Stimulated activated CD8-positive, alpha-beta memory T cell treated with anti-CD3 and anti-CD28 coated beads, Interleukin-4, amount 100 ng/mL, for 4 hours (primary cell): ENCODE measurements around the gene ANKFN1.

Experiments
- DNase-seq, 2 donors: peaks; one replicate each; pipeline ENCODE4 v3.0.0-alpha.2; 2020; ENCODE audit warnings: low read depth in 2 of 2, low spot score in 1 of 2

The ANKFN1 gene

DNA sequence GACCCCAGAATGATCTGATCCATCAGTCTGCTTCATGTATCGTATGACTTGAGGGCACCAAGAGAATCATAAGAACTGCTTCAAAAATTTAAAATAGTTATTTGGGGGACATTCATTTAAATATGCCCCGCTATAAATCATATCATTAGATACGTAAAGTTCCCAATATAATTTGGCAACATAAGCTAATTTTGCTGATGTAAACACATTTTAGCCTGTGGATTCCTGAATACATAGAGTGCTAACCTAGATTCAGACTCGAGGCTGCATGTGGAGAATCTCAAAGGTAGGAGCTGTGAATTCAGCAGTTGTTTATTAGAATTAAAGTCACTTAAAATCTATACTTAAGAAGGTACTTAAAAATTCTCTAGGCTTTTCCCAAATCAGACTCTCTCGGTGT, 24.9 kb downstream of the ANKFN1 start:
- no peak for DNase-seq

DNA sequence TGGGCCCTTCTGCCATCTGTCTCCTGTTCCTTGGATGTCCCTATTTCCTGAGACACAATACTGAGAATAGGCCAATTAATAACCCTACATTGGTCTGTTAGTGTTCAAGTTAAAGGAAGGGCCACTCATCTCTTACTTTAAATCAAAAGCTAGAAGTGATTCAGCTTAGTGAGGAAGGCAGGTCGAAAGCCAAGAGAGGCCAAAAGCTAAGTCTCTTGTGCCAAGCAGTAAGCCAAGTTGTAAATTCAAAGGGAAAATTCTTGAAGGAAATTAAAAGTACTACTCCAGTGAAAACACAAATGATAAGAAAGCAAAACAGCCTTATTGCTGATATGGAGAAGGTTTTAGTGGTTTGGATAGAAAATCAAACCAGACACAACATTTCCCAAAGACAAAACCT, 28.8 kb downstream of the ANKFN1 start:
- no peak for DNase-seq

DNA sequence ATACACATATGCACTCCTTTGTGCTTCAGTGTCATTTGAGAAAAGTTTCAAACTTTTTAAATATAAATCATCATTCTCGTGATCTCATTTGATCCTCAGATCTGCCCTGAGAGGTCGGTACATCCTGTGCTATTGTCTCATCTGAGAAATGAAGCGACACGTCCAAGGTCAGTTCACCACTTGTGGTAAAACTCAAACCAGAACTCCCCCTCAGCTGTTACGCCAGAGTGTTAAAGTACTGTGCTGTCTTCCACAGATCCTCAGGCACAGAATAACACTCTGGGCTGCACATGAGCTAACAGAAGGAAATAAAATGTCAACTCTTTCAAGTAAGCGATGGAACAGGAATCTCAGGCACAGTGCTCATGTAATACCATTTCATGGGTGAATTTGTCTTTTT, 31.4 kb downstream of the ANKFN1 start:
- no peak for DNase-seq

- DNase-seq, result no peak
Observed at GRCh38 chr17:56185491-56186221, 32.4 kb downstream of the ANKFN1 start.

DNA sequence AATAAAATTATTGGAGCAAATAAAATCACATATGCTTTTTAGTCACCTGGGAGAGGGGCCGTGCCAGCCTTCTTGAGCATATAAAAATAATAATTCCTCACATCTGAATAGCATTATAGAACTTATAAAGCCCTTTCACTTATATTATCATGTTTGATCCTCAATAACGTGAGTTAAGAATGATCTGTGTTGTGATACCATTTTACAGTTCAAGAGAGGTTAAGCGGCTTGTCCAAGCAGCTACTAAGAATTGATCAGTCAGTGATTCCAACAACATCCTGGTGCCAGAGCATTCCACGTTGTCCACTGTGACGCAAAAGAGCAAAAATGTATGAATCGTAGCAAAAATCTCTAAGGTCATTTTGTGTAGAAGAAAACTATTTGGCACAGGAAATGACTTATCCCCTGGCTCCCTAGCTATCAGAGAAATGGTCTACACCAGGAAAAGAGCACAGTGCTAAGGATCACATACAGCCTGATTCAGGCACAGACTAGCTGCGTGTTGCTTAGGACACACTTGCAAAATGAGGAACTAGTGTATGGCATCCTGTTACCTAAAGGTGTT, 33.0 kb downstream of the ANKFN1 start:
- DNase-seq, result no peak

GRCh38 chr17:56203430-56203829, 50.2 kb downstream of the ANKFN1 start:
- no peak for DNase-seq

- no peak for DNase-seq
Observed at GRCh38 chr17:56206351-56206750, 53.1 kb downstream of the ANKFN1 start.

DNA sequence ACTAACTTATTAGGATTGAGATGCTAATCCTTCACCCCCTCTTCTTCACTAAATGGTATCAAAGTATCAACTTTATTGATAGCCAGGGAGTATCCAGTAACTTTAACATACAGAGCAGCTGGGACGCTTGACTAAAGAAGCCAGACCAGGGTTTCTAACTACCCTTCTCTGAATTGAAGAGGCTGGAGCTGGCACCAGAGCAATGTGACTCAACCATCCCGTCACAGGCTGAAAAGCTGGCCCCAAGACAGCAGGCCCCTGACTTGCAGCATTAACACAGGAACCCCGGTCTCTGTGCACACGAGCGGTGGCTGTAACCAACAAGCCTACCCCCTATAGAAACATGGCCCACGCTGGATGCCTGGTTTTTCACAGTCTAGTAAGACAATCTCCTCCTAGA, 59.8 kb downstream of the ANKFN1 start:
- DNase-seq, result no peak

GRCh38 chr17:56217921-56218320, 64.6 kb downstream of the ANKFN1 start:
- DNase-seq, result no peak

- DNase-seq, result no peak
Observed at GRCh38 chr17:56222255-56222654, 69.0 kb downstream of the ANKFN1 start.

GRCh38 chr17:56230660-56231059, 77.4 kb downstream of the ANKFN1 start:
- DNase-seq, result no peak

GRCh38 chr17:56231252-56231651, 78.0 kb downstream of the ANKFN1 start:
- DNase-seq, result no peak

- no peak for DNase-seq
Observed at GRCh38 chr17:56231693-56232092, 78.4 kb downstream of the ANKFN1 start.

DNA sequence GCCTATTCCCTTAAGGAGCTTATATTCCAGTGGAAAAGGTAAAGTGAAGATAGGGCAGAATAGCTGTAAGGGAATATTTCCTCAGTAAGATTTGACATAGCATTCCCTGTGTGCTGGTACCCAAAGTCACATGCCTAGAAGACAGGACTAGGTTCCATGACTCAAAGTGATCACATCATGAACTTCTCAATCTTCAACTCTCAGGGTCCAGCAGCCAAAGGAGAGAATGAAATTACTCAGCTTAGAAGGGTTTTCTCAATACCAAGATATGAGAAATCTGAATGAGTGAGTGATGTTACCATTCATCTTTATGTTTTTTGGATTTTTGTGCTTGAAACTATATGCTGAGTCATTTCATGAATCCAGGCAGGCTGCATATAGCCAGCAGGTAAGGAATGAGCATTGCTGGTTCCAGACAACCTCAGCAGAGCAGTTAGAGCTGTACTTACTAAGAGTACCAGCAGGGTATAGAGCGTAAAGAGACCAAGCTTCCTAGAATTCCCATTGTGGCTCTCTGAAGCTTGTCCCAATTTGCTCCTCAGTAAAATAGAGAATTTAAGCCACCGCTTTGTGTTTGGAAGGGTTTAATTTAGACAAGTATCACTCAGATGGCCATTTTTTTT, 91.1 kb downstream of the ANKFN1 start:
- DNase-seq, result no peak

- DNase-seq, result no peak
Observed at GRCh38 chr17:56247816-56248215, 94.5 kb downstream of the ANKFN1 start.

GRCh38 chr17:56257075-56257474, 103.8 kb downstream of the ANKFN1 start:
- DNase-seq, result no peak

GRCh38 chr17:56260376-56261002, 107.2 kb downstream of the ANKFN1 start:
- DNase-seq, result no peak

DNA sequence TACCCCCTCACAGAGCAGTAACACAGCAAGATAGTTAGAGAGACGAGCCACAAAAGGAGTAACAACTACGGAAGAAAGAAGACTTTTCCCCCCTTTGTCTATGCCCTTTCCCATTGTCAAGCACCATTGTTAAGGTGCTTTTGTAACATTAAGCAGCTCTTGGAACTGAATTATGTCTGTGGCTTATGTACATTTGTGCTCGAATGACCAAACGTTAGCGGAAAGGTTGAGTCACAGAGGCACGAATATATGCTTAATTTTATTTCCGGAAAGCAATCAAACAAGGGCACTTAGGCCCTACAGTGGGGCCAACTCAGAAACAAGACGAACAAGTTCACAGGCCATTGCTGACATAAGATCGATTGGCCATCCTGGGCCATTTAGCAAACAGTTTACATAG, 109.5 kb downstream of the ANKFN1 start:
- no peak for DNase-seq

DNA sequence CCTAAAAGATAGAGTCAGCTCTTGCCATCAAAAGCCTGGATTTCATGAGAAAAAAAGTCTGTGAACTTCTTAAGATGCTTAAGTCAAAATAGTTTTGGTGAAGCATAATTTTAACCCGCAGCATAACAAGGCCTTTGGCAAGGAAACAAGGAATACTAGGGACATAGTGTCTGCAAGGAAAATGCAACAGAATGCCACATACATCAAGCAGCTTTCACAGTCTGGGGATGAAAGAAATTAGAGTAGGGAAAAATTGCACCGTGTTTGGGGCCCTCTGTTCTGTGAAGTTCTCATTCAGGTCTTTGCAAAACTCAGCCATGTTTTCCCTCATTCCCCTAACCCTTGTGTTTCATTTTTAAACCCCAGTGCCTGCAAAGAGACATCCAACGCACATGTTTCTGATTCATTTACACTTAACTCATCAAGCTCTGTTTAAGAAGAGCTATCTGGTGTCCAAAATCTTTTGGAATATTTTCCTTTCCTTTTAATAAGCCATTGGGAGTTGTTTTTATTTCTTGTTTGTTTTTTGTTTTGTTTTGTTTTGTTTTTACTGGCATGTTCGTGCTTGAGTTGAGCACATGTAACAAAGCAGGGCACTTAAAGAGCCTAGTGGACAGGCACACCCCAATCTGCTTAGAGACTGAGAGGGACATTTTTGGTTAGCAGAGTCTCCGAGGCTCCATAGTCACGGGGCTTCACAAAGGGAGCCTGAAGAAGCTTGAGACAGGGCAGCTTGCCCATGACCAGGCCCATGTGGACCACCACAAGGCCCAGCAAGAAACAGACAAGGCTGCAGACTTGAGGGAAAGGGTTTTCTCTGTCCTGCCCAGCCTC, 116.5 kb downstream of the ANKFN1 start:
- no peak for DNase-seq

- no peak for DNase-seq
Observed at GRCh38 chr17:56274491-56274890, 121.2 kb downstream of the ANKFN1 start.

DNA sequence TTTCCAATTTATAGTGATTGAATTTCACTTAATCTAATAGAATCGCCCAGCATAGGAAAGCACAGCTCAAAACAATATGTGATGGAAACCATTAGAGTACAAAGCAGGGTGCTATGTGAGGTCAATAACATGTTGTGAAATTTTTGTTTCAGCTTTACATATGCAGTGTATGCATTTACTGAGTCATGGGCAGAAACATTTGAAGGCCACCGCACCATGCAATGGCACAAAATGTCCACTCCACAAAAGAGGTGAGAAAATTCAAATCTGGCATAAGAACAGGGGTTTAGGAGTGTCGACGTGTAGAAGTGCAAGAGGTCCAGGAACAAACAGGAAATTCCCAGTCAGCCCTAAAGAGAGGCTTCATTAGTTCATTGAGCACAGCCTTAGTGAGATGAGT, 131.2 kb downstream of the ANKFN1 start:
- no peak for DNase-seq
